NT2/D1 (cell line): ENCODE measurements around the gene FNBP1L.
"Not testable (repeated sequence)": the region's sequence is repeated elsewhere in the genome, so short reads cannot be mapped to it uniquely, and the experiment has no call there.

Source experiments
- DNase-seq: peaks from one replicate; pipeline ENCODE4 v3.0.0-alpha.2; 2011; ENCODE audit warnings: low read depth, low spot score
- H3K27me3 ChIP-seq: 2 replicates; pipeline ENCODE4 v1.6.0; 2011; ENCODE audit warnings: mild to moderate bottlenecking; ENCODE audit not compliant: insufficient read length, insufficient read depth
- H3K36me3 ChIP-seq: 2 replicates; pipeline ENCODE4 v1.6.1; 2011; ENCODE audit warnings: mild to moderate bottlenecking, low read length, mixed read lengths; ENCODE audit not compliant: insufficient read depth, insufficient read length
- H3K4me1 ChIP-seq: 2 replicates; pipeline ENCODE4 v1.5.1; 2011; ENCODE audit not compliant: insufficient read depth, insufficient read length
- H3K4me3 ChIP-seq: 2 replicates; pipeline ENCODE4 v1.5.1; 2011; ENCODE audit warnings: low read depth; ENCODE audit not compliant: insufficient read length
- H3K9ac ChIP-seq: 2 replicates; pipeline ENCODE4 v1.6.0; 2011; ENCODE audit warnings: low read depth; ENCODE audit not compliant: insufficient read length
- H3K9me3 ChIP-seq: 2 replicates; pipeline ENCODE4 v1.5.1; 2011; ENCODE audit warnings: mild to moderate bottlenecking, low read length; ENCODE audit not compliant: insufficient read depth
- SUZ12 ChIP-seq: IDR thresholded peaks from 2 replicates; pipeline ENCODE4 v1.6.1; 2011; ENCODE audit not compliant: insufficient read length, insufficient read depth; ENCODE audit errors: extremely low read depth
- YY1 ChIP-seq: IDR thresholded peaks from 2 replicates; pipeline ENCODE4 v1.6.1; 2011; ENCODE audit not compliant: insufficient read length, insufficient read depth
- ZNF274 ChIP-seq: IDR thresholded peaks from 2 replicates; pipeline ENCODE4 v1.6.1; 2011; ENCODE audit warnings: mild to moderate bottlenecking, low read depth, low read length

Gene FNBP1L

GRCh38 chr1:93588206-93588605, 140.3 kb downstream of the FNBP1L start:
- no peak for DNase-seq
- no peak for TF ChIP-seq YY1
- TF ChIP-seq SUZ12 = no peak
- TF ChIP-seq ZNF274 = no peak
- Histone ChIP-seq H3K9me3 (no peaks in the 10 kb centered on the region), H3K9ac (no peak overlapping the region), H3K4me1 (peaks cover 6% of the 10 kb centered on the region), H3K27me3 (no peaks in the 10 kb centered on the region), H3K4me3 (no peak overlapping the region), H3K36me3 (peaks cover 77% of the 10 kb centered on the region)

DNA sequence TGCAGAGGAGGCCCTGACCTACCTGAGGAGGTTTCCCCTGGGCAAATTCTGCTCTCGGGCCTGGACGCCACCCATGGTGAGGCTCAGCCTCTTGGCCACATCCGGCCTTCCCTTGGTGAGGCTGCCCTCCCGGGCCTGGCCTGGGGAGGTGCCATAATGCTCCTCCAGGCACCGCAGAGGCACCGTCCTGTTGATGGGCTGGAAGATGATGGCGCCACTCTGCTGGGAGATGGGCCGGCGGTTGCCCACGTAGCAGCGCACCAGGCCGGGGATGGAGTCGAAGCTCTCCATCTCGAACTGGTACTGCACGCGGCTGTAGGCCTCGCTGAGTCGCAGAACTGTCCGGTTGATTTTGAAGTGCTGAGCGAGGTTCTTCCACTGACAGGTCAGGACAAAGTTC, 141.0 kb downstream of the FNBP1L start:
- Histone ChIP-seq H3K9me3 (no peaks in the 10 kb centered on the region), H3K27me3 (no peaks in the 10 kb centered on the region), H3K36me3 (peaks cover 70% of the 10 kb centered on the region), H3K4me1 (peaks cover 6% of the 10 kb centered on the region), H3K4me3 (no peak overlapping the region), H3K9ac (no peak overlapping the region)
- TF ChIP-seq SUZ12 = no peak
- no peak for TF ChIP-seq YY1
- TF ChIP-seq ZNF274 = no peak
- DNase-seq = no peak

GRCh38 chr1:93591291-93591675, 143.4 kb downstream of the FNBP1L start:
- H3K36me3 ChIP-seq = peaks cover 58% of the 10 kb centered on the region
- not testable (repeated sequence) for H3K9ac ChIP-seq, H3K9me3 ChIP-seq, H3K4me3 ChIP-seq, DNase-seq, H3K27me3 ChIP-seq
- H3K4me1 ChIP-seq = peaks cover 19% of the 10 kb centered on the region

DNA sequence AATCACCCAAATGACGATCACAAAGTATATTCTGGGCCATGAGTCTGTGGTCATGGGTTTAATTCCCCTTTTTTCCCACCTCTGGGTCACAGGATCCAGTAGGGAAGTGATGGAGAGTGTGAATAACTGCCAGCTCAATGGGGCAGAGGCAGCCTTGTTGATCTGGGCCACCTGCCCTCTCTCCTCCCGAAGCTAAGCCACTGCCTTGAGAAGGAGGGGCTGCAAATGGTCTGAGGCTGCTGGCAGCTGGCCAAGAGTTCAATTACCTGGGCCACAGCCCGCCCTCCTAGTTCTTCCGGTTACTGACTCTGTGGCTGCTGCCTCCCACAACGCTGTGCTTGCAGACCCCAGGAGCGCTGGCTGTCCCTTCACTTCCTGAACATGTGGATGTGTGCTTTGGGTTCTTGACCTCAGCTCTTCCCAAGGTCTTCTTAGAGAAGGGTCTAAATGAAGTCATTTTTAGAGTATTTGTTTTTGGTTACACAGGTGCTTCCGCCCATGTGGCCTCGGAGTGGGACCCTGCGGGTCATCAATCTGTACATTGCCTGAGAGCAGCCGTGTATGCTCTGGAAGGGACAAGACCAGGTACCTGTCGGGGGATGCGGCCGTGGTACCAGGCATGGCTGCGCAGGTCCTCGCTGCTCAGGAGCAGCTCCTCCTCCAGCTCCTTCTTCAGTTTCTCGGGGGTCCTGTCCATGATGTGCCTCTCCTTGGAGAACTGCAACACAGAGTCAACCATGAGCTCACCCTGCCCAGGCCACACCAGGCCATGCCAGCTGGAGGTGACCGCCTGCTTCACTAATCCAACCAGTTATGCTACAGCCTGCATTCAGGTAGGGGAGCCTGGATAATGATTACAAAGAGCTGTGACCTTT, 144.0 kb downstream of the FNBP1L start:
- H3K36me3 ChIP-seq = peaks cover 54% of the 10 kb centered on the region
- peaks cover 22% of the 10 kb centered on the region for H3K4me1 ChIP-seq
- DNase-seq = no peak
- H3K27me3 ChIP-seq = no peaks in the 10 kb centered on the region
- H3K9ac ChIP-seq = no peak overlapping the region
- no peak for TF ChIP-seq YY1
- no peak for TF ChIP-seq SUZ12
- TF ChIP-seq ZNF274 = no peak
- H3K9me3 ChIP-seq = no peaks in the 10 kb centered on the region
- no peak overlapping the region for H3K4me3 ChIP-seq

GRCh38 chr1:93592551-93592949, 144.6 kb downstream of the FNBP1L start:
- DNase-seq = no peak
- H3K4me1 ChIP-seq = peaks cover 22% of the 10 kb centered on the region
- no peak overlapping the region for H3K9ac ChIP-seq
- H3K4me3 ChIP-seq = no peak overlapping the region
- no peaks in the 10 kb centered on the region for H3K9me3 ChIP-seq
- TF ChIP-seq YY1 (no peak), ZNF274 (no peak), SUZ12 (no peak)
- peaks cover 48% of the 10 kb centered on the region for H3K36me3 ChIP-seq
- H3K27me3 ChIP-seq = no peaks in the 10 kb centered on the region

- Histone ChIP-seq H3K4me3 (no peak overlapping the region), H3K36me3 (peaks cover 39% of the 10 kb centered on the region), H3K27me3 (no peaks in the 10 kb centered on the region), H3K4me1 (peaks cover 25% of the 10 kb centered on the region), H3K9me3 (no peaks in the 10 kb centered on the region), H3K9ac (peak overlapping the region; percentile 35)
- DNase-seq = no peak
- no peak for TF ChIP-seq YY1
- no peak for TF ChIP-seq ZNF274
- no peak for TF ChIP-seq SUZ12
Observed at GRCh38 chr1:93593854-93594602, 146.1 kb downstream of the FNBP1L start.

GRCh38 chr1:93594603-93594880, 146.6 kb downstream of the FNBP1L start:
- H3K9ac ChIP-seq = peak overlapping the region; percentile 35
- H3K36me3 ChIP-seq = peaks cover 33% of the 10 kb centered on the region
- H3K4me3 ChIP-seq = no peak overlapping the region
- peaks cover 25% of the 10 kb centered on the region for H3K4me1 ChIP-seq
- H3K9me3 ChIP-seq = no peaks in the 10 kb centered on the region
- TF ChIP-seq YY1 = no peak
- no peak for TF ChIP-seq ZNF274
- DNase-seq = no peak
- H3K27me3 ChIP-seq = no peaks in the 10 kb centered on the region

DNA sequence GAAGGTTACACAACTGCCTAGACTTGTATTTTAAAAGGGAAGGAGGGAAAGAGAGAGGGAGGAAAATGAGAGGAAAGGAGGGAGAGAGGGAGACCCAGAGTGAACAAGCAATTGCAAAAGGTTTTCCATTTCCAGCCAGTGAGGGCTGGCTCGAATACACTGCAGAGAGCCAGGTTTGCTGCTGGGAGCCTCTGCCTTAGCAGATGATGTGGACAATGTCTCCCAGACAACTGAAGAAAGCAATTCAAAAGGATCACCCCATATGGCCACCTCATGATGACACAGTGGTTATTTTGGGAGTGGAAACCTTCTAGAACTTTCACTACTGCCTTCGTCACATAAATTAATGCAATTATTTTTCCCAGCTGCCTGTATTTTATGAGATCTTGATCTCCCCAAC, 147.3 kb downstream of the FNBP1L start:
- no peak overlapping the region for H3K4me3 ChIP-seq
- H3K4me1 ChIP-seq = peaks cover 25% of the 10 kb centered on the region
- H3K9me3 ChIP-seq = no peaks in the 10 kb centered on the region
- no peak for DNase-seq
- no peaks in the 10 kb centered on the region for H3K27me3 ChIP-seq
- TF ChIP-seq YY1 (no peak), ZNF274 (no peak), SUZ12 (no peak)
- H3K9ac ChIP-seq = no peak overlapping the region
- peaks cover 28% of the 10 kb centered on the region for H3K36me3 ChIP-seq
